K562 (cell line): ENCODE measurements around the gene CENPC. TPM values are rescaled to one million over a fixed set of nuclear protein-coding genes. Genes with fewer than 3 reads are reported as not detected.

Experiments
- ATAC-seq: fragments of 200-7000 bp; cut with Tn5 transposase; 3 replicates; pipeline ENCODE4 v1.9.1; 2020; ENCODE audit warnings: moderate library complexity
- BruUV-seq: library from RNA; stranded (reverse); fragments of 400-500 nt; replicated peaks from 2 replicates; lab custom pipeline; 2021; lab: Mats Ljungman, UMichigan
- CTCF ChIA-PET: fragments of 300-600 bp; formaldehyde crosslinking; extraction: SDS; loops from one replicate; lab custom pipeline; 2021; ENCODE audit warnings: low intra/inter-chr PET ratio; lab: Yijun Ruan, JAX
- POLR2A ChIA-PET: fragments of 300-600, 350-650 bp; sonication (Branson Sonifier 250); formaldehyde crosslinking; extraction: SDS; loops from one replicate; lab custom pipeline; 2021; ENCODE audit warnings: antibody characterized with exemption, inconsistent platforms; lab: Yijun Ruan, JAX
- DNase-seq, 4 experiments: peaks; one replicate each; pipeline versions ENCODE4 v3.0.0 to v3.0.0-alpha.2; 2011 to 2018; ENCODE audit warnings: low spot score in 3 of 4, mixed read lengths in 3 of 4; ENCODE audit errors: extremely low read depth in 1 of 4
- FAIRE-seq: peaks from 2 replicates; lab custom pipeline; 2011; peaks lifted over from hg19 to GRCh38; lab: Jason Lieb, UNC
- H2AFZ ChIP-seq: 2 replicates; pipeline ENCODE4 v1.6.0; 2011; ENCODE audit warnings: low read depth, low read length, control low read depth, inconsistent platforms
- H3K27ac ChIP-seq: fragments of 200-600 bp; 3 replicates; pipeline ENCODE4 v1.8.0; 2011; ENCODE audit warnings: low read depth, mild to moderate bottlenecking, control low read depth, inconsistent platforms, low read length, moderate library complexity, mixed read lengths; ENCODE audit errors: extremely low read depth
- H3K27me3 ChIP-seq, 2 experiments: fragments of 300-600 bp in 1 of 2; 2 replicates in 1 of 2; 3 replicates in 1 of 2; pipeline versions ENCODE4 v1.6.0 to v1.8.0; 2011; ENCODE audit warnings: inconsistent platforms in 2 of 2, low read length in 2 of 2, mild to moderate bottlenecking in 1 of 2, mixed read lengths in 1 of 2, moderate library complexity in 1 of 2; ENCODE audit not compliant: control insufficient read depth in 2 of 2, insufficient read depth in 2 of 2
- H3K36me3 ChIP-seq: fragments of 300-600 bp; 3 replicates; pipeline ENCODE4 v1.8.0; 2011; ENCODE audit warnings: mild to moderate bottlenecking, low read length, inconsistent platforms; ENCODE audit not compliant: control insufficient read depth, insufficient read depth
- H3K4me1 ChIP-seq, 2 experiments: fragments of 200-600 bp in 1 of 2; replicated peaks in 1 of 2; 2 replicates in 1 of 2; 3 replicates in 1 of 2; pipeline versions ENCODE4 v1.5.1 to v1.8.0; 2011; ENCODE audit warnings: inconsistent platforms in 2 of 2, low read length in 2 of 2, mild to moderate bottlenecking in 1 of 2, mixed read lengths in 1 of 2, moderate library complexity in 1 of 2; ENCODE audit not compliant: control insufficient read depth in 2 of 2, insufficient read depth in 2 of 2
- H3K4me2 ChIP-seq: 2 replicates; pipeline ENCODE4 v1.6.1; 2011; ENCODE audit warnings: low read length, control low read depth, inconsistent platforms, mixed read lengths; ENCODE audit not compliant: insufficient read depth
- H3K4me3 ChIP-seq: fragments of 200-600 bp; sonication (generic), shearing (Covaris generic); 2 replicates; pipeline ENCODE4 v1.5.1; 2016; ENCODE audit warnings: control low read depth, inconsistent platforms
- H3K79me2 ChIP-seq: fragments of 200-600 bp; 3 replicates; pipeline ENCODE4 v1.8.0; 2011; ENCODE audit warnings: low read length, inconsistent platforms; ENCODE audit not compliant: control insufficient read depth, insufficient read depth
- H3K9ac ChIP-seq, 2 experiments: 2 replicates each; pipeline versions ENCODE4 v1.6.0 to v1.6.1; 2011; ENCODE audit warnings: low read depth in 2 of 2, low read length in 2 of 2, control low read depth in 1 of 2, inconsistent platforms in 1 of 2, mild to moderate bottlenecking in 1 of 2, mixed read lengths in 1 of 2; ENCODE audit not compliant: insufficient read depth in 1 of 2
- H3K9me1 ChIP-seq: one replicate; pipeline ENCODE4 v1.6.0; 2011; ENCODE audit warnings: inconsistent platforms, mild to moderate bottlenecking, low read length, moderate library complexity; ENCODE audit not compliant: control insufficient read depth, insufficient read depth
- H3K9me3 ChIP-seq: replicated peaks from 2 replicates; pipeline ENCODE4 v1.5.1; 2011; ENCODE audit warnings: low read depth, low read length, inconsistent platforms; ENCODE audit not compliant: control insufficient read depth, insufficient read depth
- H4K20me1 ChIP-seq: replicated peaks from 2 replicates; pipeline ENCODE4 v1.6.1; 2011; ENCODE audit warnings: low read length, inconsistent platforms, mixed read lengths; ENCODE audit not compliant: control insufficient read depth, insufficient read depth
- CBX1 ChIP-seq: sonication (generic); IDR thresholded peaks from 2 replicates; pipeline ENCODE4 v1.6.1; 2016; ENCODE audit warnings: antibody characterized with exemption, low read depth, mild to moderate bottlenecking
- DMBX1 ChIP-seq: fragments of 250-450 bp; sonication (Bioruptor Pico); IDR thresholded peaks from 2 replicates; pipeline ENCODE4 v1.8.0; 2022; ENCODE audit warnings: inconsistent platforms, mild to moderate bottlenecking, moderate library complexity, borderline replicate concordance
- ETV1 ChIP-seq: fragments of 450-650 bp; conservative IDR thresholded peaks from 2 replicates; pipeline ENCODE4 v1.6.1; 2016; ENCODE audit warnings: missing genetic modification characterization, control low read depth, low read depth, missing compliant biosample characterization
- KHSRP ChIP-seq: fragments of 450-650 bp; IDR thresholded peaks from 2 replicates; pipeline ENCODE4 v1.6.1; 2017
- NFYB ChIP-seq: IDR thresholded peaks from 2 replicates; pipeline ENCODE4 v1.6.1; 2011; ENCODE audit warnings: mild to moderate bottlenecking, moderate library complexity; ENCODE audit not compliant: insufficient read length; ENCODE audit errors: extremely low read depth
- PHF20 ChIP-seq: fragments of 450-650 bp; IDR thresholded peaks from 2 replicates; pipeline ENCODE4 v1.6.1; 2018; ENCODE audit not compliant: partially characterized antibody
- SETDB1 ChIP-seq: IDR thresholded peaks from one replicate; pipeline ENCODE4 v1.6.1; 2012; ENCODE audit warnings: low read length, control low read depth, inconsistent platforms
- SIN3A ChIP-seq, 2 experiments: fragments of 150-350 bp in 1 of 2; IDR thresholded peaks; 2 replicates each; pipeline ENCODE4 v1.6.1; 2011 to 2016; ENCODE audit warnings: borderline replicate concordance in 2 of 2, low read depth in 2 of 2, low read length in 2 of 2, mild to moderate bottlenecking in 2 of 2, moderate library complexity in 2 of 2; ENCODE audit not compliant: control insufficient read depth in 1 of 2
- SIN3B ChIP-seq: fragments of 450-650 bp; IDR thresholded peaks from 2 replicates; pipeline ENCODE4 v1.6.1; 2017; ENCODE audit warnings: low read depth, mild to moderate bottlenecking, moderate library complexity
- SP2 ChIP-seq: IDR thresholded peaks from 2 replicates; pipeline ENCODE4 v1.6.1; 2011; ENCODE audit warnings: mild to moderate bottlenecking, low read depth, low read length, moderate library complexity; ENCODE audit not compliant: poor library complexity, severe bottlenecking; ENCODE audit errors: extremely low read depth
- TEAD4 ChIP-seq, 2 experiments: sonication (generic) in 1 of 2; formaldehyde crosslinking in 1 of 2; IDR thresholded peaks; 2 replicates each; pipeline versions ENCODE4 v1.6.1 to v1.8.0; 2012 to 2022; ENCODE audit warnings: borderline replicate concordance in 1 of 2, inconsistent platforms in 1 of 2, low read length in 1 of 2, mild to moderate bottlenecking in 1 of 2, missing genetic modification reagents in 1 of 2
- ZBTB11 ChIP-seq, 3 experiments: fragments of 200-800 bp in 1 of 3; fragments of 250-450 bp in 1 of 3; fragments of 450-650 bp in 1 of 3; sonication (Bioruptor Pico) in 1 of 3; sonication (Bioruptor generic) in 1 of 3; formaldehyde crosslinking in 1 of 3; IDR thresholded peaks; 2 replicates each; pipeline versions ENCODE4 v1.6.1 to v1.8.0; 2016 to 2022; ENCODE audit warnings: mild to moderate bottlenecking in 2 of 3, missing genetic modification characterization in 2 of 3, missing compliant biosample characterization in 1 of 3, moderate library complexity in 1 of 3
- WGBS: fragments of 100-300 bp; shearing (Covaris generic); methylation state at CpG from one replicate; pipeline ENCODE4 v1.1.6; 2016; ENCODE audit warnings: low coverage, mixed read lengths; ENCODE audit not compliant: insufficient coverage; ENCODE audit errors: missing lambda C conversion rate; 5-methylcytosine and 5-hydroxymethylcytosine counted together
- in situ Hi-C: fragments of 300-500 bp; cut with MboI; formaldehyde crosslinking; loops from 4 replicates; pipeline ENCODE4 v1.15.0; 2018; ENCODE audit warnings: inconsistent platforms, mixed read lengths
- intact Hi-C: fragments of 100-400 bp; cut with micrococcal nuclease; formaldehyde crosslinking; loops from 2 replicates; pipeline ENCODE4 v1.14.2; 2022
- polyA plus RNA-seq, 8 experiments: library from polyadenylated mRNA; depleted of rRNA in 4 of 8; stranded (reverse) in 5 of 8; unstranded in 3 of 8; fragments of >200 nt; fragmentation: Nextera tagmentation in 2 of 8; fragmentation: Illumina TruSeq in 1 of 8; extraction: Ambion mirVana in 2 of 8; extraction: Trizol in 1 of 8; gene quantifications; 2 replicates each; pipeline versions ENCODE4 v1.2.1 to v1.2.3, GENCODE V29; 2011 to 2014; ENCODE audit warnings: inconsistent platforms in 1 of 8, missing spikeins in 1 of 8
- total RNA-seq, 7 experiments: library from RNA; depleted of rRNA in 6 of 7; stranded (reverse); fragments of >200 nt in 6 of 7; fragmentation: Illumina TruSeq in 2 of 7; extraction: Trizol in 2 of 7; gene quantifications; 2 replicates each; pipeline versions ENCODE4 v1.2.1 to v1.2.3, GENCODE V29; 2011 to 2021; ENCODE audit warnings: low replicate concordance in 1 of 7
- TF ChIP-seq, protein P1 (sequence below): sonication (generic); formaldehyde crosslinking; IDR thresholded peaks from 2 replicates; pipeline ENCODE4 v1.8.0; 2022; ENCODE audit warnings: mild to moderate bottlenecking, missing genetic modification reagents

The CENPC gene
- total and polyA plus RNA-seq, 9 of the 15 experiments (the other 6 are each of a cell fraction or from before 2014, with no cell fraction given): 18.1 to 48.5 (median 30.8) TPM

- 67% methylated on average over 1 of the region's 2 CpGs for WGBS
- no TSS peak for BruUV-seq
- CTCF ChIA-PET: no interaction called here
- no peak overlapping the region for H3K27ac ChIP-seq
- DNase-seq (no peak), ATAC-seq (no peak), FAIRE-seq (no peak)
- no peak overlapping the region for H2AFZ ChIP-seq
- in situ Hi-C loops (no loop called here), intact Hi-C loops (no loop called here)
- H3K4me1 ChIP-seq: no peaks in the 10 kb centered on the region
- no peaks in the 10 kb centered on the region for H4K20me1 ChIP-seq
- H3K79me2 ChIP-seq: no peaks in the 10 kb centered on the region
- H3K9ac ChIP-seq: no peak overlapping the region
- no peaks in the 10 kb centered on the region for H3K27me3 ChIP-seq
- no peaks in the 10 kb centered on the region for H3K9me3 ChIP-seq
- H3K9me1 ChIP-seq: no peaks in the 10 kb centered on the region
- POLR2A ChIA-PET: no interaction called here
- H3K4me2 ChIP-seq: no peak overlapping the region
- no peak overlapping the region for H3K4me3 ChIP-seq
- peaks cover 15% of the 10 kb centered on the region; the same call in 2 of the 3 replicates for H3K36me3 ChIP-seq
- no peak for TF ChIP-seq KHSRP
- no peak for TF ChIP-seq NFYB
- no peak for TF ChIP-seq SIN3B
- no peak for TF ChIP-seq SETDB1
- TF ChIP-seq CBX1: no peak
- TF ChIP-seq SP2: no peak
- TF ChIP-seq DMBX1 (CRISPR knock-in tag): no peak
- TF ChIP-seq ZBTB11 (CRISPR knock-in tag; IDR thresholded peaks at IDR 0.05): no peak
- TF ChIP-seq ETV1 (tag): no peak
- no peak for TF ChIP-seq SIN3A (IDR thresholded peaks at IDR 0.05; ENCODE audit: borderline replicate concordance in 2 of 2, control insufficient read depth in 1 of 2, low read depth in 2 of 2, low read length in 2 of 2)
- TF ChIP-seq TEAD4 (IDR thresholded peaks at IDR 0.05; ENCODE audit: low read length): no peak
- TF ChIP-seq TEAD4 (CRISPR knock-in tag; IDR thresholded peaks at IDR 0.05; ENCODE audit: borderline replicate concordance): no peak
- TF ChIP-seq PHF20: no peak
- TF ChIP-seq, protein P1, sequence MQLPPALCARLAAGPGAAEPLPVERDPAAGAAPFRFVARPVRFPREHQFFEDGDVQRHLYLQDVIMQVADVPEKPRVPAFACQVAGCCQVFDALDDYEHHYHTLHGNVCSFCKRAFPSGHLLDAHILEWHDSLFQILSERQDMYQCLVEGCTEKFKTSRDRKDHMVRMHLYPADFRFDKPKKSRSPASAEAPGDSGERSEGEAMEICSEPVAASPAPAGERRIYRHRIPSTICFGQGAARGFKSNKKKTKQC (CRISPR knock-in tag): no peak
Observed at GRCh38 chr4:67460574-67460973, 84.7 kb downstream of the CENPC start.
